Stimulated activated CD8-positive, alpha-beta memory T cell treated with anti-CD3 and anti-CD28 coated beads, Interleukin-2, amount 100 ng/mL, for 1 hour (primary cell): ENCODE measurements around the gene C1QTNF6.

ENCODE experiments used
- DNase-seq, 2 donors: peaks; one replicate each; pipeline ENCODE4 v3.0.0-alpha.2; 2020; ENCODE audit warnings: low read depth in 2 of 2

Gene C1QTNF6

DNA sequence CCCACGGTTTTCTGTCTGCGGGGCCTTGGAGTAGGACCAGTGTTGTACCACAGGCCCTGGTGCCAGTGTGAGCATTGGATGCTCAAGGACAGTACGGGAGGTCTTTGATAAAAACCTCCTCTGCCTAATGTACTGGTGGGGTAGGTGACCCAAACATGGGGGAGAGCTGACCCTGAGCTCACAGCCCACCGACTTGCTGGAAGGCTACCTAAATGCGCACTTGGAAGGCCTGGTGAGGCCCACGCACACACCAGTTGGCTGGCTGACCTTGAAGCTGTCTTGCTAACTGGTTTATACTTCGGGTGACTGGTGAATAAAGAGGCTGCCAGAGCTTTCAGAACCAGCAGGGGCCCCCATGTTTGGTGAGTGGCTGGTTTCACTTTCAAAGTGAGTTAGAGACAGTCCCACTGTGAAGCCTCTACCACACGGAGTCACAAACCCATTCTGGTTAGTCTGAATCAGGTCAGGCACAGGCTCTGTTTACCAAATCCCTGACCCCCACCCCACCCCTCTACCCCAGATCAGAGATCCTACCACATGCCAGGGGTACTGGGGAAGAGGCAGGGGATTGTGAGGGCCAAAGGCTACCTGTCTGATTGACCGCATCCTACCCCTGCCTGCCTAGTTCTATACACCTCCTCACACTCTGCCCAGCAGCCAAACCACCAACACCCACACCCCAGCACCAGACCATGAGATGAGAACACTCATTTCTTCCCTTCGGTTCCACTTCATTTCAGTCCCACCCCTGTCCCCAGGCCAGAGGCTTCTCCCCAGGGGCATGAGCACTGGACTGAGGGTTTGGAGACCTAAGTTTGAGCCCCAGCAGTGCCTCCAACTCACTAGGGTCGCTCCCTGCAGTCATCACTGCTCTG lies 25.6 kb downstream of the C1QTNF6 start:
- DNase-seq: peak; percentile 39 to 48

DNA sequence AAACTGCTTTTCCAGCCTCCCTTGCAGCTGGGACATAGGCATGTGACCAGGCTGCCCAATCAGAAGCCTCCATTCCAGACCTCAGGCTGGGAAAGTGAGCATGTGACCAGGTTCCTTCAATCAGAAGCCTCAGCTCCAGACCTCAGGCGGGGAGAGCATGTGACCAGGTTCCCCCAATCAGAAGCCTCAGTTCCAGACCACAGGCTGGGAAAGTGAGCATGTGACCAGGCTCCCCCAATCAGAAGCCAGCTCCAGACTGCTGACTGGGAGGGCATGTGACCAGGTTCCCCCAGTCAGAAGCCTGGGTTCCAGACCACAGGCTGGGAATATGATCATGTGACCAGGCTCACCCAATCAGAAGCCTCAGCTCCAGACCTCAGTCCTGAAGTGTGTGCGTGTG lies 26.6 kb downstream of the C1QTNF6 start:
- no peak for DNase-seq

DNA sequence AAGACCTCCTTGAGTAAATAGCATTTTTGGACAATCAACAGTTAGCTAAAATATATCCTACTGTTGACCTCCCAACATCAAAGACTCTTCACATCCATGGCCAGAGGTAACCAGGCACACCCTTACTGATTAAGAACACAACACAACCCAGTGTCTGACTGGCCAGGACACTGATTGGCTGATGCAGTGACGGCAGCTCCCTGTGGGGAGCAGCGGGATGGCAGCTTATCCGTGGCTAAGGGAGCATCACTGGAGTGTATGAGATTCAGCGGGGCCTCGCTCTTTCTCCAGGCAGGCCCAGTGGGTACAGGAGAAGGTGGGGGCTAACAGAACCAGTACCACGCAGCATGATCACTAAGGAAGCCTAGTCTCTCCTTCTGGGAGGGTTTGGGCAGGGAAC lies 28.0 kb downstream of the C1QTNF6 start:
- DNase-seq: no peak

DNA sequence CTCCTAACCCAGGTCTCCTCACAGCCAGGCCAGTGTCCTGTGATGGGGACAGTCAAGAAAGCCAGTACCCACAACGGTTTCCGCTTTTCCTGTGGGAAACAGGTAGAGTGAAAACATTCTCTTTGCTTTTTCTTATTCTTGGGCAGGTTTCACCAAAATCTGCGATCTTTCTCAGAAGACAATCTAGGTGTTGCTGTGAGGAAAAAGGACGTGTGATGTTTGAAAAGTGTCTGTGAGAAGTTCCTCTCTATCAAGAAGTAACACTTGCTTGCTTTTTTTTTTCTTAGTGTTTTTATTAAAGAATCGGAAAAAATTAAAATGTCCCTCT lies 29.1 kb downstream of the C1QTNF6 start:
- DNase-seq: no peak

DNA sequence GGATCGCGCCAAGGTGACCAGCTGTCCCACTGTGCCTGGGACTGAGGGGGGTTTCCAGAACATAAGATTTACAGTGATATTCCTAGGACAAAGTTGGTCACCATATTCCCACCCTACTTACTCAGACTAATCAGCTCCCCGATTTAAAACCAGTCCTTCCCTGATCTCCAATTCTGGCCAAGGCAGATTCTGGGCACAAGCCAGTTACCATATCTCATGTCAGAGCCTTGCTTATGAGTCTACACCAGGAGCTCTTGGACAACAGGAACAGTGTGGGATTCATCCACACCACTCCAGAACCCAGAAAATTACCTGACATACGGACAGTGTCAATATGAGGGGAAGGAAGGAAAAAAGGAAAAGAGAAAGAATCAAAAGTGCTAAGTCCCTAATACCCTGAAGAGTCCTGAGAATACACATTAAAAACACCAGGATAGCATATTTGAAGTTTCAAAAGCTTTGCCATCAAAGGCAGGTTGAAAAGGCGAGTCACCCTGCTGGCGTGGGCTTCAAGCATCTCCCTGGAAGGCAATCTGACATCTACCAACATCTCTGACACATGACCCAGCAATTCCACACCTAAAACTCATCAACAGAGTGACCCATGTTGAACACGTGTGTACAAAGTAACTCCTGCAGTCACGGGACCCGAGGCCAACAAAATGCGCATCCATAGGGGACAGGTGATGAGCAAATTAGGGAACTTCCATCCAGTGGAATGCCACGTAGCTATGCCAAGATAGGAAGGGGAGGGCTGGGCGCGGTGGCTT lies 30.3 kb downstream of the C1QTNF6 start:
- no peak for DNase-seq

DNA sequence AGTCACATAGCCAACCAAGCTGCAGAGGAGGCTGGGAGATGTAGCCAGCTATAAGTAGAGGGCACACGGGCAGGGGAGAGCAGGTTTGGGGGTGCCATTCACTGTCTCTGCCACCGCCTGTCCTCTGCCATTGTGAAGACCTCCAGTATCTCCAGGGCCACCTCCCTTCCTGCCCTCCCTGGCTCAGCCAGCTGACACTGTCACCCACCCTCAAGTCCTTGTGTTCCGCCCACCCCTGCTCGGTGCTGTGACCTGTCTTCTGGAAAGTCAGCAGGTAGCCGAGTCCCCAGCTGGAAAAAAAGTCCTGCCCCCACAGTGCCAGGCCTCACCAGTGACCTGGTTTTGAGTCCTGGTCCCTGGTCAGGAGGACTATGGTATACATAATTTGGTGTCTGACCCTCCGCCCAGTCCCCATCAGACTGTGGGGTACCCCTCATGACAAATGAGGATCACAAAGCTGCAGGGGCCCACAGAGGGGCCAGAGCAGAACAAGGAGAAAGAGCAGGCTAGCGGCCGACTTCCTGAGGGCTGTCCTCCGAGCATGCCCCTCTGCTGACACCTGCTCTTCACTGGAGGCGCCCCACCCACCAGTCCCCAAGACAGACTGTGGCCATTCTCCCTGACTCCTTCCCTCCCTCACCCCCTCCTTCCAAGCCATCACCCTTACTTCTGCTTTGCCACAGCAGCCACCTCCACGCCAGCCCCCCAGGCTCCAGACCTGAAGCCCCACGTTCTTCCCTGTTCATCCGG lies 31.2 kb downstream of the C1QTNF6 start:
- no peak for DNase-seq

DNA sequence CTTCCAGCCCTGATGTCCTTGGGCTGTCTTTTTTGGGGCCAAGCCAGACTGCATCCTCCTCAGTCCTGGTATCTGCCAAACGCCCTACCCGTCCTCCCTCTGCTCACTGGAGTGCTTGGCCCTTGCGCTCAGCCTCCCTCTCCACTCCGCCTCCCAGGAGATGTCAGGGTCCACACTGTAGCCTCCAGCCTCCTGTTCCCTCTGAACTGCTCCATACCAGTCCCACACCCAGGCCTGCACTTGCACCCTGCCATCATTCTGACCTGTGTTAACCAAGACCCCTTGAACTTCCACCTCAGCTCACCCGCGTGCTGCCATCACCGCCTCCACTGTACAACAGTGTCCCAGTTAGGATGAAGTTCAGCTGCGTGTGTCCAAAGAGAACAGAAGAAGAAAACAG lies 32.1 kb downstream of the C1QTNF6 start:
- no peak for DNase-seq

DNA sequence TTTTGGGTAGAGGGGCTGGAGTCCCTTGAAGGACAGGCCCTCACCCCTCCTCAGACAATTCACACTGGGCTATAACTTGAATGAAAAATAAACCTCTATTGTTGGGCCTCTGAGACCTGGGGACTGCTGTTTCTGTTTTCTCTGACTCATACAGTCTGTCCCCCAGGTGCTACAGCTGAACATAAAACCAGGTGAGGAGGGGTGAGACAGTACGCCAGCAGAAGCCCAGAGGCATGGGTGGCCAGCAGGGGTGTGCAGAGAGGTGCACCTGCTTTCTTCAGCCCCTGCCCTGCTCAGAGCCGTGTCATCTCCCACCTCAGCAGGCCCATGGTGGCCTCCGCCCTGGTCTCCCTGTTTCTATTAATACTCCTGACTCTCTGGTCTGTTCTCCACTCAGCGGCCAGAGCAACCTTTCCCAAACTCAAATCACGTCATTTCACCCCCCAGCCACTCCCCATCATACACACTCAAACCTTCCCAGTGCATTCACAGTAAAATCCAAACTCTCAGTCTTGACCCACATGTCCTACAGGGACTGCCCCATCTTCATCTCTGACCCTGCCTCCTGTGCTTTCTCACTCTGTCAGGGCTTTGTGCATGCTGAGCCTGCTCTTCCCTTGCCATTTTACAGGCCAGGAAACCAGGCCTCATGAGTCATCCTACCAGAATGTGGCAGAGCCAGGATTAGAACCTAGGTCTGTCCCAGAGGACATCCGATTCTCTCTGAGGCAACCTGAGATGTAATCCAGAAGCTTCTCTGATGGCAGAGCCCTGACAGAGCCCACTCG lies 32.9 kb downstream of the C1QTNF6 start:
- DNase-seq: no peak

DNA sequence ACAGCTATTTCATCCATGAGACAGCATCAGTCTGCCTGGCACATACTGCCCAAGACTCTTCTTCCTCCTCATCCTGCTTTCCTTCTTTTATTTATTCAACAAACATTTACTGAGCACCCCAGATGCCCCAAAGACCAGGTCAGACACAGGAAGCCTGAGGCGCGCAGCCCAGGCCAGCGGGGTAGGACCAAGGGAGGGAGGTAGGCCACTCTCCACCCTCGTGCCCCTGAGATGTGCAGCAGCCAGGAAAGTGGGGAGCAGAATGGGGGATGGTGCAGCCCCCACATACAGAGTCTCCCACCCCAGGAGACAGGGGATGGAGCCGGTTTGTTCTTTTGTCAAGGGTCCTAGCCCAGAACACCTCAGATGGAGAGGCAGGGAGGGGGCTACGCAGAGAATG lies 34.1 kb downstream of the C1QTNF6 start:
- no peak for DNase-seq

DNA sequence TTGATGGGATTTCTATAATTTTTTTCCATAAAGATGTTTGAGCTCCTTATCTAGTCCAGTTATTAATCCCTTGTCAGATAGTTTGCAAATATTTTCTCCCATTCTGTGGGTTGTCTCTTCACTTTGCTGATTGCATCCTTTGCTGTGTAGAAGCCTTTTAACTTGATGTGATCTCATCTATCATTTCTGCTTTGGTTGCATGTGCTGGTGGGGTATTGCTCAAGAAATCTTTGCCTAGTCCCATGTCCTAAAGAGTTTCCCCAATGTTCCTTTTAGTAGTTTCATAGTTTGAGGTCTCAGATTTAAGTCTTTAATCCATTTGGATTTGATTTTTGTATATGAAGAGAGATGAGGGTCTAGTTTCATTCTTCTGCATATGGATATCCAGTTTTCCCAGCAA lies 36.6 kb downstream of the C1QTNF6 start:
- no peak for DNase-seq

DNA sequence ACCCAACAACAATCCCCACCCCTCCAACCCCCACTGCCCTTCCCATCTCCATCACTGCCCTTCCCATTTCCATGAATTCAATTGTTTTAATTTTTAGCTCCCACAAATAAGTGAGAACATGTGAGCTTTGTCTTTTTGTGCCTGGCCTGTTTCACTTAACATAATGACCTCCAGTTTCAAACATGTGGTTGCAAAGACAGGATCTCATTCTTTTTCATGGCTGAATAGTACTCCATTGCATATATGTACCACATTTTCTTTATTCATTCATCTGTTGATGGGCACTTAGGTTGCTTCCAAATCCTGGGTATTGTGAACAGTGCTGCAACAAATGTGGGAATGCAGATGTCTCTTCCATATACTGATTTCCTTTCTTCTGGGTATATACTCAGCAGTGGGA lies 37.3 kb downstream of the C1QTNF6 start:
- no peak for DNase-seq

DNA sequence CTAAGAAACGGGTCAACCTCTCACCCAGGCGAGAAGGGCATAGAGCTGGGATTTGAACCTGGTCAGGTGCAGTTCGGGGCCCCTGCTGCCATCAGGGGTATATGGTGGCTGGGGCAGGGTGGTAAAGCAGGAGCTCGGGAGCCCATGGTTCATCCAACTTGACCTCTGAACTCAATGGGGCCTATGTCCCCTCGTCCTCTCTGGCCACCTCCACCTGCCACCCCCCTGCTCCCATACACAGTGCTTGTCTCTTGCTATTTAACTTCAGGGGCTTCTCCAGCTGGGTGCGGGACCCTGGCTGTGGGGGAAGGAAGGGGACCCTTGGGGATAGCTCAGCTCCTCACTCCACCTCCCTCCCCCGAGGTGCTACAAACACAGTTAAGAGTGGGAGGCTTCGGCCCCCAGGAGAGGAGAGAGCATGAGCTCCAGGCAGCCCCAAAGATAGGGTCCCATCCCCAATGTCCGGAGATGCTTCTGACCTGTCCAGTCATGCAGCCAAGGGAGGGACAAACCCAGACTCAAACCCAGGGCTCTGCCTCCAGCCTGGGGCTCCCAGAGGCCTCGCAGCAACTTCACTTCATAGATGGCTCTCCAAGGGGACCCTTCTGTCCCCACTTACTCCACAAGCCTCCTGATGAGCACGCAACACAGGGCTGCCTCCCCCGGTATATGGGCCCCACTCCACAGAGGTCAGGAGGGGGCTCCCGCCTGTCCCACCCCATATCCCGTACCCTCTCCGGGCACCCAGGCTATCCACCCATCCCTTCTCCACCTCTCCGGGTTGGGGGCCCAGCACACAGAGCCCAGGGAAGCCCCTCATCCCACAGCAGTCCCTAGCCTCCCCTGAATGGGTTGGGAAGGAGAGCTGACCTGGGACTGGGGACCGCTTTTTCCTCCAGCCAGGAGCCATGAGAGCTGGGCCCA lies 39.0 kb downstream of the C1QTNF6 start:
- no peak for DNase-seq

DNA sequence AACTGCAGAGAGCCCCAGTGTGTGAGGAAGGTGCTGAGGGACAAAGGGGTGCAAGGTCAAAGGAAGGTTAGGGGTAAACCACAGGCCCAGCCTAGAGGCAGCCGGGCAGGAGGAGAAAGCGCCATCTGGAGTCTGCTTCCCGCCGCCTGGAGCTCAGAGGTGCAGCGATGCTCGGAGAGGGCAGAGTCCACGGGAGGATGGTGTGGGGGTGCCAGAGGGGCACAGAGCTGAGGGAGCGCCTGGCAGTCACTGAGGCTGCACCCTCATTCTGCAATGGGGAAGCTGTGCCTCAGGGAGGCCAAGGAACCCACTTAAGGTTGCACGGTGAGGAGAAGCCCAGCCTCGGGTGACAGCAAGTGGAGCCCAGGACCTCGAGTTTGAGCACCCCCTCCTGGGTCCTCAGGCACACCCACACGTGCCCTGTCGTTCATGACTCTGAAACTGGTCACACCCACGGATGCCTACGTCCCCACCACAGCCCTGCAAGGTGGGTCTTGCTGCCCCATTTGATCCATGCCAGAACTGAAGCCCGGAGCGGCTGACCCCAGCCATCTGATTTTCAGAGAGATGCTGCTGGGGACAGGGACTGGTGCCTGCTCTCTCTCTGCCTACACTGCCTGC lies 39.9 kb downstream of the C1QTNF6 start:
- DNase-seq: no peak

DNA sequence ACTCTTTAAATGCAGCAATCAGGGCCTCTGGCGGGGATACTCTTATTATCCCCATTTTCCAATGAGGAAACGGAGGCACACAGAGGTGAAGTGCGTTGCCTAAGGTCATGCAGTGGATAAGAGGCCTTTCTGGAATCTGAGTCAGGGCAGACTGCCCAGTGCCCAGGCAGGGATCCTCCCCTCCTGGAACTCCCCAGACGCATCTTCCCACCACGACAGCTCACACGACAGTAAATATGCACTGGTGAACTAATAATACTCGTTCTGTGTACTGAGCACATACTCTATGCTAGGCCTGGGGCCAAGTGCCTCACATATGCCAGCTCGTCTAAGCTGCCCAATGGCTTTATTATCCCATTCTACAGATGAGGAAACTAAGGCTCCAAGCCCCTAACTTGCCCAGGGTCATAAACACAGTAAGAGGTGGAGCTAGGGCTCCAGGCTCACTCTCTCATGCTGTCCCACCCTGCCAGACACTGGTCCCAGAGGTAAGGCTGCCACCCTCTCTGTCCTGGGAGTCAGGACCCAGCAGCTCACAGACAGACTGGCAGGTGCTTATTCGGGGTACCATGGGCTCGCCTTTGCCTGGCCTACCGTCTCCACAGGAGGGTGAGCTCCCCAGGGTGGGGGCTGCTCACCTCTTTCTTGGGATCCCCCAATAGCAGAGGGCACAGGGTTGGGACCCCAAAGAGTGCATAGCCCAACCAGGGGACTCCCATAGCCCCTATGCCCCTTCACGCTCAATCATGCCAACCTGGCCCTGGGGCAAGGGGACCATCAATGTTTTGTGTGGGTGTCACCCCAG lies 40.7 kb downstream of the C1QTNF6 start:
- DNase-seq: no peak

DNA sequence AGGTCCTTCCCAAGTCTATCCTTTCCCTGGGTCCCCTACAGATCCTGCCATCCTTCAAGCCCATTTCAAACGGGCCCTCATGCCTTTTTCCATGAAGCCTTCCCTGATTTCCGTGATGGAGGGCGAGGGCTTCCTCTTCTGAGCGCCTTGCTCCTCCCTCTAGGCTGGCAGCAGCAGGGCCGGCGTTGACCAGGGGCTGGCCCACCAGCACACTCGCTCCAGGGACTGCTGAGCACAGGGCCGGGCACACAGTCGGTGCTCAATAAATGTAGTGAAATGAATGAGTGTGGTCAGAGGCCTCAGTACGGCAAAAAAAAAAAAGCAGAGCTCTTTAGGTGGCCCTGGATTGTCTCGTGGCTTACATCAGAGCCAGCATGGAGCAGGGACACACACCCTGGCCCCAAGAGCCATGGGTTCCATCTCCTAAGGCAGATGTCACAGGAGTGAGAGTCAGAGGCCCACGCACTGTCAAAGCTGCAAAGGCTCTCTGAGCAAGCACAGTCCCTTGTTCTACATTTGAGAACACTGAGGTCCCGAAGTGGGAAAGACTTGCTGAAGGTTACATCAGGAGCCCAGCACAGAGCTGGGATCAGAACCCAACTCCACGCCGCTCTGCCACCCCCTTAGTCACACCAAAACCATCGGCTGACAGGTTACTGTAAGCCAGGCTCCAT lies 41.4 kb downstream of the C1QTNF6 start:
- no peak for DNase-seq

DNA sequence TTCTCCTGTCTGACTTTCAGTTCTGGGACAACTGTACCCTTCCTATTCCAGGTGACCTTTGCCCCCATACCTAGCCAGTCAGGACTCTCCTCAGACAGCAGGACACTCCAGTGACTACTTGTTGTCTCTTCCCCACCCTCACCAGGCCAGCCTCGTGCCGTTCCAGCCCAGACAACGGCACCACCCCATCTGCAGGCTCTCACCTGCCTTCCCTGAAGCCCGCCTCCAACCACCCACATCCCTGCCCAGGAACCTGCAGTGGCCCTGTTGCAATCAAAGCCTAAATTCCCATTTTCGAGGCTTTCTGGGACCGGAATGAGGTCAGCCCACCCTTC lies 42.0 kb downstream of the C1QTNF6 start:
- no peak for DNase-seq

DNA sequence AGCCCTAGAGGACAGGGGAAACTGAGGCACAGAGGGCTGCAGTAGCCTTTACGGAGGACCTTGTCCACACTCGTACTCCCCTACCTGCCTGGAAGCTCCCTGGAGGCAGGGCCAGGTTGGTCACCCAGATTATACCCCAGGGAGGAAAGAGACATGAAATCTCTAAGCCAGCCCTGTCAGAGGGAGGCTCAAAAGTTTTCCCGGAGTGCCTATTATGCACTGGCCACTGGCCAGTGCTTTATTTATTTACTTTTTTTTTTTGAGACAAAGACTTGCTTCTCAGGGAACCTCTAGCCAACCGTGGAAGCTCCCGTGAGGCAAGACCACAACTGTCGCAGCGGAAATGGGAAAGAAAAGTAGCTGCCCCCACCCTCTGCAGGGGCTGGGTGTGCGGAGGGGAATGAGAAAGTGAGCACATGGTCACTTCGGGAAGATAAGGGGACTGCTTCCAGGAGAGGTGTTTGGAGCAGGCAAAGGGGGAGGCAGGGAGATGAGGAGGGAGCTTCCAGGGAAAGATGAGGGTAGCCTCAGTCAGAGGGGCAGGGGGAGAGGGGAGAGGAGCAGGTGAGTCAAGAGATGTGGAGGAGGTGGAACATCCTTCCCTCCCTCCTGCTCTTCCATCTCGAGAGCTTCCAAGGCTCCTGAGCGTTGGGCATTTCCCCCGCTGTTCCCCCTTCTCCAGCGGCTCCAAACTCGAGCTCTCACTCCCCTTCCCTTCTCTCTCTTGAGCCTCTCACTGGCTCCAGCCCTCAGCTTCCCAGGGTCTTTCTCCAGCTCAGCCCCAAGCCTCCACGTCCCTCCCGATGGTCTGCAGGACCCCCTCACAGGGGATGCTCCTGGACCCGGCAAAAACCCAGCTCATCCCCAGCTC lies 42.6 kb downstream of the C1QTNF6 start:
- DNase-seq: no peak

DNA sequence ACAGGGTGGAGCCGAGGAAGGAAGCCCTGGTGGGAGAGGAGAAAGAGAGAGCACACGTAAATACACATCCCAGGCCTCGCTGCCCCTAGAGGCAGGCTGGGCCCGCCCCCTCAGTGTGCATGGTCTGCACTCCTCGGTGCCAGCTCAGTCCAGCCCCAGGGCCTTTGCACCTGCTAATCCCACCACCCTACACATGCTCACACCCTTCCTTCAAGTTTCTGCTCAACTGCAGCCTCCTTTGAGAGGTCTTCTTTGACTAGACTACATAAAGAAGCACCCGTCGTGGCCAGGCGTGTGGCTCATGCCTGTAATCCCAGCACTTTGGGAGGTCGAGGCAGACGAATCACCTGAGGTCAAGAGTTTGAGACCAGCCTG lies 43.9 kb downstream of the C1QTNF6 start:
- no peak for DNase-seq
